Karpas-422 (cell line): ENCODE measurements around the gene CDH8. TPM values are rescaled to one million over a fixed set of nuclear protein-coding genes. Genes with fewer than 3 reads are reported as not detected.

Experiments
- DNase-seq: peaks from one replicate; pipeline ENCODE4 v3.0.0-alpha.2; 2015
- H2AFZ ChIP-seq: fragments of 200-600 bp; sonication (generic); 2 replicates; pipeline ENCODE4 v1.6.1; 2014; ENCODE audit warnings: antibody characterized with exemption, low read length, mixed read lengths
- H3K27ac ChIP-seq: fragments of 200-600 bp; sonication (generic); 2 replicates; pipeline ENCODE4 v1.5.1; 2014; ENCODE audit warnings: mild to moderate bottlenecking, low read length, moderate library complexity
- H3K27me3 ChIP-seq: fragments of 200-600 bp; sonication (generic); 2 replicates; pipeline ENCODE4 v1.6.1; 2014; ENCODE audit warnings: low read length, mixed read lengths
- H3K36me3 ChIP-seq: fragments of 200-600 bp; sonication (generic); 2 replicates; pipeline ENCODE4 v1.6.1; 2014; ENCODE audit warnings: low read length, mixed read lengths; ENCODE audit not compliant: insufficient read depth
- H3K4me1 ChIP-seq: fragments of 200-600 bp; sonication (generic); 2 replicates; pipeline ENCODE4 v1.6.1; 2014; ENCODE audit warnings: mild to moderate bottlenecking, low read length, mixed read lengths
- H3K4me2 ChIP-seq: fragments of 200-600 bp; sonication (generic); 2 replicates; pipeline ENCODE4 v1.6.1; 2014; ENCODE audit warnings: low read length, low read depth, mild to moderate bottlenecking; ENCODE audit not compliant: poor library complexity, severe bottlenecking
- H3K4me3 ChIP-seq: fragments of 200-600 bp; sonication (generic); 2 replicates; pipeline ENCODE4 v1.5.1; 2014; ENCODE audit warnings: mild to moderate bottlenecking, antibody characterized with exemption, low read length, mixed read lengths
- H3K79me2 ChIP-seq: fragments of 200-600 bp; sonication (generic); 2 replicates; pipeline ENCODE4 v1.6.1; 2014; ENCODE audit warnings: mild to moderate bottlenecking, low read length, mixed read lengths
- H3K9ac ChIP-seq: fragments of 200-600 bp; sonication (generic); 2 replicates; pipeline ENCODE4 v1.6.0; 2014; ENCODE audit warnings: low read length
- H3K9me2 ChIP-seq: fragments of 200-600 bp; sonication (generic), shearing (Covaris generic); replicated peaks from 2 replicates; pipeline ENCODE4 v1.6.0; 2014; ENCODE audit warnings: mild to moderate bottlenecking, low read length, moderate library complexity; ENCODE audit not compliant: insufficient read depth
- H3K9me3 ChIP-seq: fragments of 300-700, 200-600 bp; sonication (generic); 2 replicates; pipeline ENCODE4 v1.6.1; 2014; ENCODE audit warnings: low read length, mixed read lengths
- H4K20me1 ChIP-seq: fragments of 200-600 bp; sonication (generic); 2 replicates; pipeline ENCODE4 v1.6.1; 2014; ENCODE audit warnings: mild to moderate bottlenecking, antibody characterized with exemption, low read length, low read depth; ENCODE audit not compliant: insufficient read depth
- total RNA-seq: library from RNA; depleted of rRNA; stranded (reverse); fragments of >200 nt; shearing (Covaris generic); gene quantifications from 2 replicates; pipeline ENCODE4 v1.2.3, GENCODE V29; 2014; ENCODE audit warnings: low replicate concordance

CDH8 gene
- total RNA-seq, 1 experiment from 2014 or later: not detected

- H4K20me1 ChIP-seq: no peaks in the 10 kb centered on the region
- H3K9me3 ChIP-seq: peaks cover 40% of the 10 kb centered on the region
- no peak overlapping the region for H3K9ac ChIP-seq
- H3K27me3 ChIP-seq: no peaks in the 10 kb centered on the region
- no peak overlapping the region for H3K4me3 ChIP-seq
- H3K79me2 ChIP-seq: no peaks in the 10 kb centered on the region
- DNase-seq: no peak
- H3K27ac ChIP-seq: no peak overlapping the region
- H3K36me3 ChIP-seq: no peaks in the 10 kb centered on the region
- no peak overlapping the region for H3K4me2 ChIP-seq
- H2AFZ ChIP-seq: no peak overlapping the region
- no peaks in the 10 kb centered on the region for H3K9me2 ChIP-seq
- no peaks in the 10 kb centered on the region for H3K4me1 ChIP-seq
Observed at GRCh38 chr16:61770301-61770700, 265.9 kb downstream of the CDH8 start.

GRCh38 chr16:61763991-61764390 lies 272.2 kb downstream of the CDH8 start:
- no peak overlapping the region for H3K4me3 ChIP-seq

GRCh38 chr16:61763013-61763412 lies 273.2 kb downstream of the CDH8 start:
- DNase-seq: no peak
- H3K9me3 ChIP-seq: peaks cover 33% of the 10 kb centered on the region
- H3K9me2 ChIP-seq: no peaks in the 10 kb centered on the region
- H3K27ac ChIP-seq: no peak overlapping the region
- no peaks in the 10 kb centered on the region for H3K4me1 ChIP-seq
- no peaks in the 10 kb centered on the region for H3K79me2 ChIP-seq
- no peaks in the 10 kb centered on the region for H4K20me1 ChIP-seq
- H3K27me3 ChIP-seq: no peaks in the 10 kb centered on the region
- no peak overlapping the region for H3K9ac ChIP-seq
- no peak overlapping the region for H3K4me2 ChIP-seq
- no peak overlapping the region for H3K4me3 ChIP-seq
- no peak overlapping the region for H2AFZ ChIP-seq
- no peaks in the 10 kb centered on the region for H3K36me3 ChIP-seq

More at GRCh38 chr16:61763991-61764390, 272.2 kb downstream of the CDH8 start:
- DNase-seq: no peak
- Histone ChIP-seq H3K36me3 (no peaks in the 10 kb centered on the region), H3K4me1 (no peaks in the 10 kb centered on the region), H3K27ac (no peak overlapping the region), H3K27me3 (no peaks in the 10 kb centered on the region), H3K79me2 (no peaks in the 10 kb centered on the region), H3K9me2 (no peaks in the 10 kb centered on the region), H3K9me3 (peaks cover 39% of the 10 kb centered on the region), H4K20me1 (no peaks in the 10 kb centered on the region), H2AFZ (no peak overlapping the region), H3K4me2 (no peak overlapping the region), H3K9ac (no peak overlapping the region)

- no peak overlapping the region for H2AFZ ChIP-seq
- no peak overlapping the region for H3K27ac ChIP-seq
- no peak overlapping the region for H3K4me3 ChIP-seq
- H3K9me3 ChIP-seq: peaks cover 30% of the 10 kb centered on the region
- H3K36me3 ChIP-seq: no peaks in the 10 kb centered on the region
- no peaks in the 10 kb centered on the region for H3K4me1 ChIP-seq
- H3K4me2 ChIP-seq: no peak overlapping the region
- H3K27me3 ChIP-seq: no peaks in the 10 kb centered on the region
- no peaks in the 10 kb centered on the region for H4K20me1 ChIP-seq
- no peak for DNase-seq
- no peak overlapping the region for H3K9ac ChIP-seq
- no peaks in the 10 kb centered on the region for H3K79me2 ChIP-seq
- no peaks in the 10 kb centered on the region for H3K9me2 ChIP-seq
Observed at GRCh38 chr16:61730997-61731396, 305.2 kb downstream of the CDH8 start.

GRCh38 chr16:61726701-61727100 lies 309.5 kb downstream of the CDH8 start:
- Histone ChIP-seq H3K27ac (no peak overlapping the region), H3K9me3 (peaks cover 50% of the 10 kb centered on the region), H3K36me3 (no peaks in the 10 kb centered on the region), H3K4me2 (no peak overlapping the region), H3K4me1 (no peaks in the 10 kb centered on the region), H2AFZ (no peak overlapping the region), H4K20me1 (no peaks in the 10 kb centered on the region), H3K27me3 (no peaks in the 10 kb centered on the region), H3K9ac (no peak overlapping the region), H3K9me2 (no peaks in the 10 kb centered on the region), H3K79me2 (no peaks in the 10 kb centered on the region), H3K4me3 (no peak overlapping the region)
- no peak for DNase-seq

- Histone ChIP-seq H4K20me1 (no peaks in the 10 kb centered on the region), H3K27me3 (no peaks in the 10 kb centered on the region), H3K4me2 (no peak overlapping the region), H3K4me3 (no peak overlapping the region), H3K9me3 (peaks cover 50% of the 10 kb centered on the region), H3K9me2 (no peaks in the 10 kb centered on the region), H3K4me1 (no peaks in the 10 kb centered on the region), H3K9ac (no peak overlapping the region), H3K27ac (no peak overlapping the region), H3K79me2 (no peaks in the 10 kb centered on the region), H3K36me3 (no peaks in the 10 kb centered on the region), H2AFZ (no peak overlapping the region)
- no peak for DNase-seq
Observed at GRCh38 chr16:61726125-61726524, 310.1 kb downstream of the CDH8 start.

- Histone ChIP-seq H3K9me2 (no peaks in the 10 kb centered on the region), H3K9ac (no peak overlapping the region), H3K79me2 (no peaks in the 10 kb centered on the region), H3K36me3 (no peaks in the 10 kb centered on the region), H3K9me3 (peaks cover 36% of the 10 kb centered on the region), H3K27ac (no peak overlapping the region), H3K4me3 (no peak overlapping the region), H2AFZ (no peak overlapping the region), H4K20me1 (no peaks in the 10 kb centered on the region), H3K4me1 (no peaks in the 10 kb centered on the region), H3K4me2 (no peak overlapping the region), H3K27me3 (no peaks in the 10 kb centered on the region)
- DNase-seq: no peak
Observed at GRCh38 chr16:61721544-61721943, 314.7 kb downstream of the CDH8 start.

GRCh38 chr16:61715393-61715792 lies 320.8 kb downstream of the CDH8 start:
- DNase-seq: no peak
- Histone ChIP-seq H3K4me2 (no peak overlapping the region), H3K9me2 (no peaks in the 10 kb centered on the region), H3K27me3 (no peaks in the 10 kb centered on the region), H3K27ac (no peak overlapping the region), H3K4me1 (no peaks in the 10 kb centered on the region), H3K4me3 (no peak overlapping the region), H3K79me2 (no peaks in the 10 kb centered on the region), H3K9me3 (peaks cover 22% of the 10 kb centered on the region), H4K20me1 (no peaks in the 10 kb centered on the region), H3K9ac (no peak overlapping the region), H2AFZ (no peak overlapping the region), H3K36me3 (no peaks in the 10 kb centered on the region)

- Histone ChIP-seq H3K4me3 (no peak overlapping the region), H3K4me2 (no peak overlapping the region), H2AFZ (no peak overlapping the region), H4K20me1 (no peaks in the 10 kb centered on the region), H3K4me1 (no peaks in the 10 kb centered on the region), H3K27me3 (no peaks in the 10 kb centered on the region), H3K9me2 (no peaks in the 10 kb centered on the region), H3K9ac (no peak overlapping the region), H3K36me3 (no peaks in the 10 kb centered on the region), H3K9me3 (peaks cover 34% of the 10 kb centered on the region), H3K27ac (no peak overlapping the region), H3K79me2 (no peaks in the 10 kb centered on the region)
- no peak for DNase-seq
Observed at GRCh38 chr16:61713787-61714186, 322.5 kb downstream of the CDH8 start.
